Stimulated activated CD8-positive, alpha-beta memory T cell treated with anti-CD3 and anti-CD28 coated beads, Interleukin-7, amount 100 ng/mL, for 4 hours (primary cell): ENCODE measurements around the gene PDRG1.

Experiments
- DNase-seq, 2 donors: peaks; one replicate each; pipeline ENCODE4 v3.0.0-alpha.2; 2020; ENCODE audit warnings: low read depth in 2 of 2

PDRG1 gene

DNA sequence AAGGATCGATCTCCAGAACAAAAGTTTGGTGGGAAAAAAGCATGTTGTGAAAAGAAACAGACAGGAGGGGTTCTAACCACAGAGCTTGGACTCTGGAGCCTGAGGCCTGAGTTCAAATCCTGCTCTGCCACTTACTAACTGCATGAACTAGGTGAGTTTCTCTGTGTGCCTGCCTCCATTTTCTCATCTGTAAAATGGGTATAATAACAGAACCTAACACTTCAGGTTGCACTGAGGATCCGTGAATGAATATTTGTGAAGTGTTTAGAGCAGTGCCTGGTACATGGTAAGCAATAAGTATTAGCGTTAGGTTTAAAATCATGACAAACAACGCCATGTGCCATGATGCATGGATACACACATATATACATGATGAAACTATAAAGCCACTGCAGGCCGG, 44.8 kb downstream of the PDRG1 start:
- DNase-seq = no peak

DNA sequence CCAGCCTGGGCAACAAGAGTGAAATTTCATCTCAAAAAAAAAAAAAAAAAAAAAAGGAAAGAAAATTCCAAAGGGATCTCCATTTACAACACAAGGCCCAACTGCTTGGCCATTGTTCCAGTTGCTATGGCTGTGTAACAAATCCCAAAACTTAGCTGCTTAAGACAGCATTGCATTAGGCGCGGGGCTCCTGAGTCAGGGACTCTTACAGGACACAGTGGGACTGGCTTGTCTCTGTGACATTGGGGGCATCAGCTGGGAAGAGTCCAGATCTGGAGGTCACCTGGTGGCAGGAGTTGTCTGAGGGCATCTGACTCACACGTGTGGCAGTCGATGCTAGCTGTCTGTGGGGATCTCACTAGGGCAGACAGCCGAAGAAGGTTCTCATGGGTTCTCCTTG, 45.8 kb downstream of the PDRG1 start:
- no peak for DNase-seq

DNA sequence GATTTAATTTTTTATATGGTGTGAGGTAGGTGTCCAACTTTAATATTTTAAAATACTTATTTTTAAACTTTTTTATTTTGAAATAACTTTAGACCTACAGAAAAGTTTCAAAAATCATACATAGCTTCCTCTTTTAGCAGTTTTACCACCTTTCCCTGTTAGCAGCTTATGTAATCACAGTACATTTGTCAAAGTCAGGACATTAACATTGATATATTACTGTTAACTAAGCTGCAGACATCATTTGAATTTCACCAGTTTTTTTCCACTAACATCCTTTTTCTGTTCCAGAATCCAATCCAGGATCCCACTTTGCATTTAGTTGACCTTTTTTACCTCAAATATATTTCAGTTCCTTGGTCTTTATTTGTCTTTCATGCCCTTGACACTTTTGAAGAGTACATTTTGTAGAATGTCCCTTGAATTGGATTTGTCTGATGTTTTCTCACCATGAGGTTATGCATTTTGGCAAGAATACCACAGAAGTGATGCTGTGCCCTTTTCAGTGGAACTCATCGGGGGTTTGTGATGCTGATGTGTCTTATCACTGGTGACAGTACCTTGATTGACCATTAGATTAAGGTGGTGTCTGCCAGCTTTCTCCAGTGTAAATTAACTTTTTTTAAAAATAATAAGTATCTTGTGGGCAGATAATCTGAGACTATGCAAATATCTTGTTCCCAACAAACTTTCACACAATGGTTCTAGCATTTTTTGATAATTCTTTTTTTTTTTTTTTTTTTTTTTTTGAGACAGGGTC, 48.0 kb downstream of the PDRG1 start:
- no peak for DNase-seq

DNA sequence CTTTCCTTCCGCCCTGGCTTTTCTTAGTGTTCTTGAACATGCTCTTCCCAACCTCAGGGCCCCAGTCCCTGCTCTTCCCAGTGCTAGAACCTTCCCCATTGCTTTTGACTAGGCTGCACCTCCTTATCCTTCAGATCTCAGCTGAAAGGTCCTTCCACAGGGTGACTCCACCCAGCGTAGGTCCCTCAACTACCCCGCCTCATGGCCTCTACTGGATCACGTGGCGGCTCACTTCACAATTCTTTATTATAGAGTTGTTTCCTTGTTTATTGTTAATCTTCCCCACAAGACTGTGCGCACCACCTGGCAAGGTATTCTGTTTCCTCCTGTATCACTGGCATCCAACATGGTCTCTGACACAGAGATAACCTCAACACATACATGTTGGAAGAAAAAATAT, 50.2 kb downstream of the PDRG1 start:
- DNase-seq = no peak

DNA sequence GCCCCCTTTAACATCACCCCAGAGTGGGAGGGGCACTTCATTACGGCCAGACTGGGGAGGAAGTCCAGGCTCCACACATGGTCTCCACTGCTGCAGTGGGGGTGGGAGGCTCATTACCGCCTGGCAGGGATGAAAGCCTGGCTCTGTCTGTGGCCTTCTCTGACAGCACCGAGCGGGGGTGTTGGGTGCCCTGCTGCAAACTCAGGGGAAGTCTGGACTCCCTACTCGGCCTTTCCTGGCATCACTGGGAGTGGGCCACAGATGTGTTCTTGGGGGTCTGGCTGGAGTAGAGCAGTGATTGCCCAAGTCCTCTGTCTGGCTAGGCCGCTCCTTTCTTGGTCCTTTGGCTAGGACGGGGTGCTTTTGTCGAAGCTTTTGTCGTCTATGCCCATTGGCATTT, 54.3 kb downstream of the PDRG1 start:
- no peak for DNase-seq

DNA sequence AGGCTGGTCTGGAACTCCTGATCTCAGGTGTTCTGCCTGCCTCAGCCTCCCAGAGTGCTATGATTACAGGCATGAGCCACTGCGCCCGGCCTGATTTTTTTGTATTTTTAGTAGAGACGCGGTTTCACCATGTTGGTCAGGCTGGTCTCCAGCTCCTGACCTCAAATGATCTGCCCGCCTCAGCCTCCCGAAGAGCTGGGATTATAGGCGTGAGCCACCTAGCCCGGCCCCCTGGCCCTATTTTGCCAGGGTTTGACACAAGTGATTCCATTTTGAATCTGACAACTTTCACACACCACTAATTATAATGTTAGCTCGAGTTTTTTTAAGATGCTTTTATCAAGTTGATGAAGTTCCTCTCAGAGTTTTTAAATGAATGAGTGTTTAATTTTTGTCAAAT, 55.8 kb downstream of the PDRG1 start:
- no peak for DNase-seq

DNA sequence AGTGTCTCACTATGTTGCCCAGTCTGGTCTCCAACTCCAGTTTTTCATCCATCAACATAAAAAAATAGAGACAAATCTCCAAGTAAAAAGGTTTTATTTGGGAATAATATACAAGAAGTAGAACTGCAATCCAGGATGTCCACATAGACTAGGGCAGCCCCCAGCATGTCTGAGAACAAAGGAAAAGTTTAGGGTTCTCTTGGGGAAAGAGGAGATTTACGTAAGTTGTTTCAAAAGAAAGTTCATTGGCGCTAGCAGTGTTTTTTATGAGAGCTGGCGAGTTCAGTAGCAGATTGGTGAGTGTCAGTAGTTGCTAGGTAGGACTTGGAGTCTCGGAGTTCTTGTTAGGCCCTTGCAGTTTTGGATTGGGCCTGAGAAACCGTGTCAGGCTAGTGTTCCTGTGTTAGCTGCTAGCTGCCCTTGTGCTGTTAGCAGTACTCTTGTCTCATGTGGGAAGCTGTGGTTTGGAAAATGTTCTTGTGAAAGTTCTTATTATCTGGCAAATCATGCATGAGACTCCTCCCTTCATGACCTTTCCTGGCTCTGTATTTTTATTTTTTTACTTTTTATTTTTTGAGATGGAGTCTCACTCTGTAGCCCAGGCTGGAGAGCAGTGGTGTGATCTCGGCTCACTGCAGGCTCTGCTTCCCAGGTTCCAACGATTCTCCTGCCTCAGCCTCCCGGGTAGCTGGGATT, 56.7 kb downstream of the PDRG1 start:
- no peak for DNase-seq
